Measurements from ENCODE around the gene THAP4. TPM values are rescaled to one million over a fixed set of nuclear protein-coding genes. Genes with fewer than 3 reads are reported as not detected.

Gene THAP4
- total and polyA plus RNA-seq, 2 of the 13 experiments (the other 11 are each of a cell fraction or from before 2014, with no cell fraction given) = 59.7 to 75.7 TPM

DNA sequence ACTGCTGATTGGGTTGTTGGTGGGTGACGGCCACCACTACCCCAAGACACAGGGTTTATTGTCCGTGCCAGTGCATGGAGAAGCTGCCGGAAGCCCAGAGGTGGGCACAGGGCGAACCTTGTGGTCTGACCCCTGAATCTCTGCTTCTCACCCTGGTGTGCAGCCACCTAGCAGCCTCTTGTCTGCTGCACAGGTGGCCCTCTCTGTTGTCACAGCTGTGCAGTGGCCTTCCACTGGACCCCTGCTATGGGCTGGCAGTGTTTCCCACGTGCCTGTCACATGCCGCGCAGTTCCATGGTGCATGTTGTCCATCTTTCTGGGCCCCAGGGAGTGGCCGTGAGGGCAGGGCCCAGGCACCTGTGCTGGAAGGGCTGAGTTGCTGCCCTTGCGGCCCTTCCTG is 15.8 kb upstream of the THAP4 start (continued):
- TF ChIP-seq, protein P1, sequence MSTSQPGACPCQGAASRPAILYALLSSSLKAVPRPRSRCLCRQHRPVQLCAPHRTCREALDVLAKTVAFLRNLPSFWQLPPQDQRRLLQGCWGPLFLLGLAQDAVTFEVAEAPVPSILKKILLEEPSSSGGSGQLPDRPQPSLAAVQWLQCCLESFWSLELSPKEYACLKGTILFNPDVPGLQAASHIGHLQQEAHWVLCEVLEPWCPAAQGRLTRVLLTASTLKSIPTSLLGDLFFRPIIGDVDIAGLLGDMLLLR (CRISPR knock-in tag; IDR thresholded peaks at IDR 0.05) = no peak
- TF ChIP-seq ZMAT5 (CRISPR knock-in tag; IDR thresholded peaks at IDR 0.05; ENCODE audit: borderline replicate concordance, low read depth) (no peak), HCFC1 (IDR thresholded peaks at IDR 0.05; ENCODE audit: low read depth, low read length) (no peak), ZNF619 (CRISPR knock-in tag; IDR thresholded peaks at IDR 0.05) (0 out of 2 replicates have a peak, but pooled peaks have one; percentile 15)

DNA sequence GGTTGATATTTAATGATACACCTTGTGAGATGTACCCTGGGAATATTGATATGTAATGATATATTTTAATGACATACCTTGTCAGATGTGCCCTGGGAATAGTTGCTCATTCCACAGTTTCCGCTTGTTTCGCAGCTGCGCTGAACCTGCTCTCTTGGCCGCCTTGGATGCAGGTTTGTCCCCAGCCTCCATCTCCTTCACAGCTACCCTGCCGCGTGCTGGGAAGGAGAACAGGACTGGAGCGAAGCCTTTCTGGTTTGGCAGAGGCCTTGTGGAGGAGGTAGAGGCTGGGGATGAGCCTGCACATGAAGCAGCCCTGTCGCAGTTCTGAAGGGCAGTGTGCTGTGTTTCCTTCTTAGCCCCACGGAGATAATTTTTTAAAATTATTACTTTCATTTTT is 15.2 kb upstream of the THAP4 start:
- BruUV-seq (replicated peaks) = no TSS peak
- ATAC-seq = no peak
- no peak for DNase-seq (ENCODE audit: low spot score)
- FAIRE-seq = no peak
- Histone ChIP-seq H3K36me3 (replicated peaks in 1 of 2; ENCODE audit: control insufficient read depth in 1 of 2, insufficient read depth in 2 of 2, low read length in 2 of 2) (peaks cover 28 to 55% of the 10 kb centered on the region in 2 experiments), H3K4me1 (ENCODE audit: insufficient read depth, low read length) (peaks cover 51% of the 10 kb centered on the region), H3K27ac (ENCODE audit: extremely low read length, insufficient read depth, low read length) (no peak overlapping the region), H3K4me2 (ENCODE audit: low read depth, low read length) (no peak overlapping the region), H3K4me3 (replicated peaks in 1 of 3; ENCODE audit: insufficient read depth in 1 of 3, low read depth in 2 of 3, low read length in 3 of 3) (no peak overlapping the region), H3K79me2 (ENCODE audit: insufficient read depth, low read length) (peaks cover 62% of the 10 kb centered on the region), H3K27me3 (ENCODE audit: control insufficient read depth in 1 of 2, insufficient read depth in 2 of 2, low read length in 2 of 2) (no peaks in the 10 kb centered on the region), H2AFZ (ENCODE audit: low read length) (no peak overlapping the region), H3K9me3 (ENCODE audit: low read length) (no peaks in the 10 kb centered on the region), H3K9ac (ENCODE audit: insufficient read depth, low read depth, low read length) (no peak overlapping the region), H4K20me1 (ENCODE audit: insufficient read depth, low read length) (no peaks in the 10 kb centered on the region)
- POLR2A ChIA-PET = no interaction called here
- TF ChIP-seq MZF1 (CRISPR knock-in tag; IDR thresholded peaks at IDR 0.05; ENCODE audit: borderline replicate concordance) (no peak), GMEB1 (CRISPR knock-in tag; IDR thresholded peaks at IDR 0.05; ENCODE audit: borderline replicate concordance) (no peak), ZNF558 (CRISPR knock-in tag; IDR thresholded peaks at IDR 0.05; ENCODE audit: borderline replicate concordance) (no peak), SALL2 (CRISPR knock-in tag; IDR thresholded peaks at IDR 0.05) (no peak), ETV6 (CRISPR knock-in tag; conservative IDR thresholded peaks at IDR 0.05) (no peak)
- intact Hi-C loops (cut with micrococcal nuclease; ENCODE audit: unreplicated experiment) (no loop called here), in situ Hi-C loops (cut with HindIII; ENCODE audit: extremely low pct_ligation_motif_present, low pct_unique_long_range_greater_than_20kb) (no loop called here)
- CTCF ChIA-PET (ENCODE audit: low intra/inter-chr PET ratio, low total read pairs) = no interaction called here
- WGBS (ENCODE audit: low lambda C conversion rate) = 98% methylated on average over 9 of the region's 9 CpGs
